NCI-H345 (cell line): ENCODE data around the gene FOXP1.
"Not testable (repeated sequence)": the region's sequence is repeated elsewhere in the genome, so short reads cannot be mapped to it uniquely, and the experiment has no call there.

Source experiments
- DNase-seq: peaks from one replicate; lab custom pipeline; 2025; lab: John Stamatoyannopoulos, UW

FOXP1 gene

DNA sequence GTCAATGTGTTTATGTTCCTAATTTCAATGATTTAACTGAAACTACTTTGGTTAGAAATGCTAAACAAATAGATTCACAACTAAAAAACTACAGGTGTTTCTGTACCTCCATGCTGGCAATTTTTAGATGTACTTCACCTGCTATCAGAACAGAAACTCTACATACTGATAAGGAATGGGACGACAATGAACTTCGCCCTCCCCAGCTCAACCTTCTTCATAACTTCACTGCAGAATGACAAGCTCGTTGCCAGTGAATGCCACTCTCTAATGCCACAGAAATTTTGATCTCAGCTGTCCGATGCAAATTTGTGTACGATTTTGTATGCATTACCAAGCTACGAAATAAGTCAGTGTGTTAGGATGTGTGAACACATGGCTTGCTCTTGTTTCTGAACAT, 133.4 kb downstream of the FOXP1 start:
- no peak for DNase-seq

DNA sequence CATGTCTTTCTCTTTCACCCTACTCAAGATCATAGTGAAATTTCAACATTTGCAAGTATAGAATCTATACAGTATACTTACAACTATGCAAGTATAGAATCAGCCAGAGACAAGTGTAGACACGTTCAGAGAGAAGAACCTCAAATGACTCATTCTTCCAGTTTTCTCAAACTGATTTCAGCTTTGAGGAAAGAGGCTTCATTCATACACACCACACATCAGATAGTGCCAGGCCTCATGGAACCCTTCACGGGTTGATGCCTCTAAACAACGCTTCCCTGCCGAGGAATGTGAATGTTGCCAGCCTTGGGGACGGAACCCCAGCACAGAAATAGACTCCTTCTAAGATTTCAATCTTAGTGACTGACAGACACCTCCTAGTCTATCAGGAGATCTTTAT, 135.7 kb downstream of the FOXP1 start:
- DNase-seq: no peak

DNA sequence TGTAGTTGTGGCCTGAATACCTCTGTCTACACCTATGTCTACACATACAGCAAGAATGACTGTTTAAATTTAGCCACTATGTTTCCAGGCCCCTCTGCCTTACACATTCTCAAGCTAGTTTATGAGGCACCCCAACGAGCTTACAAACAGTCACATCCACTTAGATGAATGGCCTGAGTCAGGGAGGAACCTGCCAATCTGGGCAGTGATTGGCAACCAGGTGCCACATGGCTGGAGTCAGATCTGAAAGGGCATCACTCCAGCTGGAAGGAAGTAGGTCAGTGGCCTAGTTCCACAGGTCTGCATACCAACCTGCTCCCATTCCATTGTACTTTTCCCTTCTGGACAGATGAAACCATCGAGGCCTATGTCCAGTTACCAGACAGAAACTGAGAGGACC, 136.3 kb downstream of the FOXP1 start:
- DNase-seq: no peak

DNA sequence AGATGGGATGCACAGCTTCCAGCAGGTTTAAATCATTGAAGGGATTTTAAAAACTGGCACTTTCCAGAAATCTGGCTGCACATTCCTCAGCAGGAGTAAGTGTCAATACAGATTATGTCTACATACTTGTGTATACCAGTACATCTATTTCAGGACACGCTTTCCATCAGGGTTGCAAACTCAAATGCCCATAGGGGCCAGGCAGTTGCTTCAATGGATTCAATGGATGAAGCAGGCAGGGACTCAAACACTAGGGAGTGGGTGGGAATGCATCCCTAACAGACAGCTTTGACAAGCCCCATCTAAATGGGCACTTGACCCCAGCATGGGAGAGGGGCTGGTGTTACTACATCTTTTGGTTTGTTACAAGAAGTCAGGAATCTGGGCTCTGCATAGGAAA, 136.8 kb downstream of the FOXP1 start:
- DNase-seq: no peak

DNA sequence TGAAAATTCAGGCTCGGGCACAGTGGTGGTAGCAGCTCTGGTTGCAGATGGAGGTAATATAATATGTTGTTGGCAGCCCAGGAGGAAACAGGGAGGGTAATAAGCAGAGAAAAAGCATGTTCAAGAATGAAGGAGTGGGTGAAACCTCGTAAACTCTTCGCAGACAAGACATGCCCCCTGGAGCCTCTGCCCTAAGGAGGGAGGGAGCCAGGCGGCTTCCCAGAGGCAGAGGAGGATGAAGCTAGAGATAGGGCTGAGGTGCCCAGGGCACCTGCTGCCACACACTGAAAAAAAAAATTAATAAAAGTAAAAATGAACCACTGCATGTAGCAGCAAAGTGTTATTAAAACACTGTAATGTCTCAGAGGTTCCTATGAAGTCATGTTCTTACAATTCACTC, 137.3 kb downstream of the FOXP1 start:
- DNase-seq: no peak

DNA sequence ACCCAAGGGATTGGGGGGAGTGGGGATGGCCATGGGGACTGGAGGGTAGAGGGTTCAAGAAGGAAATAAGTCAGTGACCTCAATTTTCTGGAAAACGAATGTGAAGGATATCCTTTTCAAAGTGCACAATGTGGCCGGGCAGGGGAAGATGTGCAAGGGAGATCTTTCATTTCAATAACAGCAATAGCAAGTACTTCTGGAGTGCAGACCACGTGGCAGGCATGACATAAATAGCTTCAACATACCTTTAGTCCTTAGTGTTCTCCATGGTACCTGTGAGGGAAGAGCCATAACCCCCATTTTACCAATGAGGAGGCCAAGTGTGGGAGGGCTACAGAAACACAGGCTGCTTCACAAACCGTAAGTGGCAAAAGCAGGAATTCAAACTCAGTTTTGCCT, 138.7 kb downstream of the FOXP1 start:
- no peak for DNase-seq

DNA sequence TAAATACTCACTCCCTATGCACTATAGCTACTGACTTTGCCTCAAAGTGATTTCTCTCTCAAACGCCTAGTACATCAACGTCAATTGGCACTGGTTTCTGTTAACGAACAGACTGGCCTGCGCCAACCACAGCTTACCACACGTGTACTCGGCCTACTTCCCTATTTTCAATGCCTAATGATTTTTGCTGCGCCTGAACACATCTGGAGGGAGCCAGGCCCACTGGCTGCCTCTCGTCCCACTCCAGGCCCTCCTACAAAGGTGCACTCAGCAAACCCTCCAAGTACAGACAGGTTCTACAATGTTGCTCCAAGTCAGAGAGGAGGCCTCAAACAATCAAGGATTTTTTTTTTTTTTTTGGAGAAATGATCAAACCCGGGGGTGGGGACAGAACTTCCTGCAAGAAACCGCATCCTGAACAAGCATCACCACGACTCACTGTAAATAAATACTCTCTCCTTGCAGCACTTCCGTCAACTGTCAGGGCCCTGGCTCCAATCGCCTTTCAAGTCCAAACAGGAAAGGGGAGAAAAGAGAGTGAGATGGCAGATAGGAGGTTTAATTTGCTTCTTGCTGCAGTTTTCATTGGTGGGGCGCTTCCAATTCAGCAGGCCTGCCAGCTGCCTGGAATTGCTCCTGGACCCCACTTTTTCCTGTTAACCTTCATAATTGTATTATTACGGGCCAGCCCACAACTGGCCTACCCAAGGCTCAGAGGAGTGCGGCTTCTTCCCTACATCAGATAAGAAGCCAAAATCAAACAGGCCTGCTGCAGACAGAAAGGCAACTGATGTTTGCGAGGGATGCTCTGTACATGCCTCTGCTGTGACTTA, 139.3 kb downstream of the FOXP1 start:
- no peak for DNase-seq

DNA sequence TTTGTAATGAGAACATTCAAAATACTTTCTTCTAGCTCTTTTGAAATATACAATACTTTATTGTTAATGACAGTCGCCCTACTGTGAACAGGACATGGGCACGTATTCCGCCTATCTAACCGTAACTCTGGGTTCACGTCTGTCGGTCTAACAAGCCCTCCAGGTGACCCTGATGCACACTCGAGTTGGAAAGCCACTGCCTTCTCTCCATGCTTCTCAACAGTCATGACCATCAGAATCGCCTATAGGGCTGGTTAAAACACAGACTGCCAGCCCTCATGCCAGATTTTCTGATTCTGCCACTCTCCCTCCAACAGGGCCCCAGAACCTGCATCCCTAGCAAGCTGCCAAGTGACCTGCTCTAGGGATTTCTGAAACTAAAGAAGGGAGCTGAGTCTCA, 140.2 kb downstream of the FOXP1 start:
- DNase-seq: no peak

DNA sequence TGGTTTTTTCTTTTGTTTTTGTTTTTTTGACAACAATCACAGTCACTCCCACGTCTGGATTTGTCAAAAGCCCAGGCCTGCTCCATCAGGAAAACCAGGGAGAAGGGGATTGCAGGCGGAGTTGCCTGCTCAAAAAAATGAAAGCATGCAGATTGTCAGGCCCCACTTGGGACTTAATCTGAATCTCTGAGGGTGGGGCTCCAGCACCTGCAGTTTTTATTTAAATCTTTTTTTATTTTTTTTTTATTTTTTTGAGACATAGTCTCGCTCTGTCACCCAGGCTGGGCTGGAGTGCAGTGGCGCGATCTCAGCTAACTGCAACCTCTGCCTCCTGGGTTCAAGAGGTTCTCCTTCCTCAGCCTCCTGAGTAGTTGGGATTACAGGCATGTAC, 140.9 kb downstream of the FOXP1 start:
- no peak for DNase-seq

DNA sequence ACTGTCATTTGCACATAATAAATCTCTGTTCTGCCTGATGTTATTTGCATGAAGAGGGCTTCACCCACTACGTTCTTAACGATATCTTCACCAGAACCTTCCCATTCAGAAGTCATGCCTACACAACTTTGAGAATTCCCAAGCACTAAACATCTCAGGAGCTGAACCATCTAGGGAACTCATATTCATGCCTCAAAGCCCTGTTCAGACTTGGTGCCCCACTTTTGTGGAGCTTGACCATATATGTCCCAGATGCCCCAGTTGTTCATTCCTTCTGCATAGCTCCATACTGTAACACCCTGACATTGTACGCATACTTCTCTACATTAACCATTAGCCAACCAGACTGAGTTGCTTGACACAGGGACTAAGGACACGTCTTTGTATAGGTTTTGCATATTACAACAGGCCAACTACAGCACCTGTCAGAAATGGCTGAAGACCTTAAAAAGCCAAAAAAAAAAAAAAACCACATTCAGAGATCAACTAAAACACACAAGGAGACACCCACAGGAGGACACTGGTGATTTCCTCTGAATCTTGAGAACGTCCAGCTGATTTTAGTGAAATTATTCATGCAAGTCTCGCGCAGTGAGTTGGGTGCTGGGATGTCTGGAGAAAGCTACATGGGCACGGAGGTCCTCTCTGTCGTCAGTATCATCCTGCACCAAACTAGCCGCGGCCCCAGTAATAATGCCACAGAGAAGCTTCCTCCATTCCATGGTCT, 141.4 kb downstream of the FOXP1 start:
- no peak for DNase-seq

DNA sequence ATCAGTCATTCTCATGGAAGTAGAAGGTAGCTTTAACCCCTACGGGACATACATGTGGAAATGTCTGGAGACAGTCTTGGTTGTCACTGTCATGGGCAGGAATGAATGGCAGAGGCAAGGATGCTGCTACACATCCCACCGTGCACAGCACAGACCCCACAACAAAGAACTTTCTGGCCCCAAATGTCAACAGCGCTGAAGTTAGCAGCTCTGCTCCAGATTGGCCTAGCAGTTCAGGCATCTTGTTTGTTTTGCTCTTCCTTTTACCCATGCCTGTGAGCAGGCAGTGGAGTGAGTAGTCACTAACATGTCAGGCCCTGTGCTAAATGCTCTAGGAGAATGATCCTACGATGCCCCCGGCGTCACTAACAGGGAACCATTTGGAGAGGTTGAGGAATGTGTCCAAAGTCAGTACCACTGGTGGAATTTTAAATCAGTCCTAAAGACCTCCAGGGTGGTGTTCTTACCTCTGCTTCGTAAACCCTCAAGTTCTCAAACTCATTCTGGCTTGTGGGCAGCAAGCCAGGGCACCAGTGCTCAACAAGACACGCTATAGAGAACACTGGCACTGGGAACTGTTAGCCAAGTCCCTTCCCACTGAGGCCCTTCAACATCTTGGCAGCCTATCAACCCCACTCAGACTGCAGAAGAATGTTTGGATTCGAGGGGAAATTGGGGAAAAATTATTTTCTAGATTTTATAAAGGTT, 142.2 kb downstream of the FOXP1 start:
- no peak for DNase-seq

DNA sequence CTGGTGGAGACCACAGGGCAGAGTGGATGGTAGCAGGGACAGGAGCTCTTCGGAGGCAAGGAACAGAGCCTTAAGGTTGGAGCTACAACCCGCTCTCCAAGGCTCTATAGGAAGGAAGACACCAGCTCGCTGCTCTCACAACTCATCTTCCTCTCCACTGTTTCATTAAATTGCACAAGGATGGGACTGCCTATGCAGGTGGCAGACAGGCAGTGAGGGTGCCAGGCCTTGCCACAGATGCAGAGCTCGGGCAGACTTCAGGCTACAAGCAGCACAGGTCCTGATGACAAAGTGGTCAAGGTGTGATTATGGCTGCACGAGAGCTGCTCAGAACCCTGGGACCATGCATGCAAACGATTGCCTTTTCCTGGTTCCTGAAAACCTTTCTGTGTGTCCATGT, 144.6 kb downstream of the FOXP1 start:
- DNase-seq: no peak

DNA sequence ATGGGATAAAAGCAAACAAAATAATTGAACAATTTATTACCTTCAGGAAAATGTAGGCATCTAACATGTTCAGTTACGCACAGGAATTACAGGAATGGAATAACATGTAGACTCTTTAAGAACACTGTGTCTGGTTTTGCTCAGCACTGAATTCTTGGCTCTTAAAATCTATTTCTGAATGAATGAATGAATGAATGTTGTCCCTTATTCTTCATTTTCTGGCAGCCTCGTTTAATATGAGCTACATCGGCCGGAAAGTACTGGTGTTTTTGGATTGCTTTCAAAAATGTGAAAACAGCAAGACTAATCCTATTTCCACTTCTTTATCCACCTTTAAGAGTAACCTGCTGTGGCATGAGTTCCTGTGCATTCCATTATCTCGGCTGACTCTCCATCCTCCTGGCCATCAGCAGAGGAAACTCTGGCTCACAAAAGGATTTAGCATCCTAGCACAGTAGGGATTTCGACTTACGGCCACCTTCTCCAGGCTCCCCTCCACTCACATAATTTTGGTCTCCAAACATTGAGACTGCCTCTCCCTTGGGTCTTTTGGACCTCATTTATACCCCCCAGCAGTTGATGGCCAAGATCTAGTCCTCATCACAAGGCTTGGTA, 145.3 kb downstream of the FOXP1 start:
- DNase-seq: no peak

DNA sequence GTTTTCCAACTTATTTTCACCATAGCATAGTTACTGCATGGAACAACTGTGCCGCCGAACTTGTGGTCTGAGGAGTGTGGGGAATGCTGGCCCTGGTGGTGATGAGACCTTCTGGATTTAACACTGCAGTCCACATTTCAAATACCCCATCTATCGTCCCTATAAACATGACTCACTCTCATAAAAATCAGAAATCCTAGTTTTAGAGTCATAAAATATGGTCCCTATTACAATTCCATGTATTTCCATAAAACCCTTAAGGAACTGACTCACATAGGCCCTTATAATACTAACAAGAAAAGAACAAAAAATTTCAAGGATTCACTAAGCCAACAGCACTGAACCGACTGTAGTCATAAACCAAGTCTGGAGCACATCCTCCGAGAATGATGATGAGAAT, 147.2 kb downstream of the FOXP1 start:
- no peak for DNase-seq

DNA sequence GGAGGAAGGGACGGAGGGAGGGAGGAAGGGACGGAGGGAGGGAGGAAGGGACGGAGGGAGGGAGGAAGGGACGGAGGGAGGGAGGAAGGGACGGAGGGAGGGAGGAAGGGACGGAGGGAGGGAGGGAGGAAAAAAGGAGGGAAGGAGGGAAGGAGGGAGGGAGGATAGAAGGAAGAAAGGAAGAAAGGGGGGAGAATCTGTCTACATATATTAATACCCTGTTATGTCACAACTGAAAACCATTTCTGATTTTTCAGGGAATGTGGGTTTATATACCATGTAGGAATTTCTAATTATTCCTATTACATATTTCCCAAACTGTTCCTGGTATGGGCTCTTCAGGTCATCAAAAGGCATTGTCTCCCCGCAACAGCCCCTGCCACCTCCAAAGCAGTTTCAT, 147.7 kb downstream of the FOXP1 start:
- DNase-seq: not testable (repeated sequence)

DNA sequence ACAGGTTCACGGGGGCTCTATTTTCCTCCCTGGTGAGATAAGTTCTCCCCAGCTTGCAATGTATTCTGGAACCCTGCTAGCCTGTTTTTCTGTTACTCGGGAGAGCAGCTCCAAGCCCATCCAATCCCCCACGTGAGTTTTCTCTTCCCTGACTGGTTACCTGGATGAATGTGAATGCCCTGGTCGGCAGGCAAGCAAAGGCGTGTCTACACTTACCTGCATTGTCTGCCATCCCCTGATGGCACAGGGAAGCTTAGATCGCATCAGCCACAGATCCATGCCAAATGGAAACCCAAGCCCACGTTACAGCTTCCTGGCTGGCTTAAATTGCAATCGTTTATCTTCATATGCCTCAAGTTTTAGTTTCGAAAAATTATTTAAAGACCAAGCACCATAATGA, 149.9 kb downstream of the FOXP1 start:
- DNase-seq: peak; percentile 47

DNA sequence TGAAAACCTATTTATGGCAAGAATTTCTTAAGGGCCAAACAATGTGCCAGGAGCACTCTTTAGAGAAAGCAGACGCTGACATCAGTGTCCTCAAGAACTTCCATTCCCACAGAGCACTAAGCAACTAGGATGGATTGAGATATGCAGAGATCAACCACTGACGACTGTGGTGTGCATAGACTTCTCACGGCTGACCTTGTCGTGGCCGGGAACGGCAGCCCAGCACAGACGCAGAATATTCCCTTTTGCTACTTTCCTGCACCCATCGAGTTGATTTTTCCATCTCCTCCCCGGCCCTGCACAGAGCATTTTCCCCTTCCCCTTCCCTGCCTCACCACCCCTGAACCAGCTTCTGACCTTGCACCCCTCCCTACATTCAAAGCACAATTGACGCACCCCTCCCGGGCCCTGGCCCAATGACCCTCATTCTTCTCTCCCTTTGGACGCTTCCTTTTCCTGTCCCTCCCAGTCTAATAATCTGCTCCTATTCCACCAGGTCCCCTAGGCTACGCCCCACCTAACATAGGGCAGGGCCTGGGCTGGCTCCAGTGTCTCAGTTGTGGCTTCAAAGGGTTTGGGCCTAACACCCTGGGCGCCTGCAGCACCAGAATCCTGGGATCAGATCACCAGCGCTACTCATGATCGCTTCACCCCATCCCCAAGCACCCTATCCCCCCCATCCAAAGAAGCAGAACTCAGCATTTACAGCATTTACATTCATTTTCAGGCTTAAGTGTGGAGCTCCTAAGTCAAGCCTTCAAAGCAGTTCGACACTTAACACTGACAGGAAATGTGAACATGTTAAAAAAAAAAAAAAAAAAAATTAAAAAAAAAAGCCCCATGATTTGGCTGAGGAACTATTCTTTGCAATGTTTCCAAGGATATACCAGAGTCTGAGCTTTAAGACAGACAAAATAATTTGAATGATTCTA, 151.2 kb downstream of the FOXP1 start:
- no peak for DNase-seq

DNA sequence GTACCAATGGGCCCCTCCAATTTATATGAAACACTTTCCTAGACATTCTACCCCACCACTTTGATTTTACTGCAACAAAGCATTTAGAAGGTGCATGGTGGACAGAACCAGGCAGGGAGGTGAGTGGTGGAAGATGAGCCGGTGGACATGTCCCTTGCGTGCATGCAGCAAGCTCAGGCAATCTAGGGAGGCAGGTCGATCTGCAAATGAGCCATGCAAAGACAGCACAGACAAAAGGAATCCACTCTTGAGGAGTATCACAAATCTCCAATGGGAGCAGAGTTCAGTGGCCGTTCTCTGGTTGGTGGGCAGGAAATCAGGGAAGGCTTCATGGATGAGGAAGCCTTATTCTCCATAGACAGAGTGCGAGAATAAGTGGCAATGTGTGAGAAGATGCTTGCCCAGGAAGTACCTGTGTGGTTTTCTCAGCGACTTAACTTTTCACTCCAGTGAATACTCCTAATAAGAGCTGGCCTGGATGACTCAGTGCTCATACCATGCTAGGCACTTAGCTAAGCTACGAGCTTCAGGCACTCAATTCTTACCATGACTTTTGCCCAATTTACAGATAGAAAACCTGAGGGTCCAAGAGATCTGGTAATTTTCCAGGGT, 152.5 kb downstream of the FOXP1 start:
- no peak for DNase-seq

DNA sequence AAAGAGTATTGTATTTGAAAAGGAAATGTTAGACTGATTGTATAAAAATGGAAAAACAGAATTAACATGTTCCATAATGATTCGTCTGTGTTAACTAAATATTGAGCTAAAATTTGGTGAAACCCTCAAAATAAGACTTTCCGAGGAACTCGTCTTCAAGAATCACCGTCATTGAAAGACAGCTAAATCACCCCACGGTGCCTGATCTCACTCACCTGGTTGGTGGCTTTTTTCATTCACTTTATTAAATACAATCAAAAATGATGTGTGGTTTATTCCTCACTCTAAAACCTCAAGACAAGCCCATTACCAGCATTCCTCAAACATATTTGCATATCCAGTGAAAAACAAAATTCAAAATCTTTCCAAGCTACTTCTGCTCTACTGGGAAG, 153.9 kb downstream of the FOXP1 start:
- DNase-seq: no peak

DNA sequence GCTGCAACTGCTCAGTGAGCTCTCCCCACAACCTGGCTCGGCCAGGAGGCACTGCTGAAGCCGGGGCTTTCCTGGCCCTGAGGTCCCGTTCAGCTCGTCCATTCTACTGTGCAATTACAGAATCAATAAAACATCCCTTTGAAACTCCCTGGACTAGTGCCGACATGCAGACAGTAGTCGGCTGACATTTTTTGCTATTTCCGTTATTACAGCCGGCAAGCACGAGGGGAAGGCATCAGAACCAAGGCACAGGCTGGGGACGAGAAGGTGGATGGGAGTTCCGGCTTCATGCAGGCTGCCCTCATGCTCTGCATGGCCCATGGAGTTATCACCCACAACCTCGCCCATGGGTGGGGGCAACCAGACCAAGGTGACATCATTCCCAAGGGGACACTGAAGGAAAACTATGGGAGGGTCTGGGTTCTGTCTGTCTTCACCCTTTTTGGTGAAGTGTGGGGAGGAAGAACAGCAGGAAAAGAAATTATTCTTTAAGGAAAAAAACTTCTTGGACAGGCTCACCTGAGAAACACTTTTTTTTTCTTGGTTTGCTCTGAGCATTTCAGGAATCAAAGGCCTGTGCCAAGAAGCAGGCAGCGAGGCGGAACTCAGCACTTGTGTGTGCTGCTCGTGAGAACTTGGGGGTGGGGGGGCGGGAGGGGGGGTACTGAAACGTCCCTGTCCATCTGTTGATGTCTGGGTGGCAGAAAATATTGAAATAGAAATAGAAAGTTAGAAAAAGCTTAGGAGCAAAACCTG, 154.5 kb downstream of the FOXP1 start:
- peak; percentile 42 for DNase-seq
